Measurements from ENCODE around the gene C2CD2. TPM values are rescaled to one million over a fixed set of nuclear protein-coding genes. Genes with fewer than 3 reads are reported as not detected.
A peak's percentile ranks its signal among the peaks of the same experiment; 100 is the strongest.

Gene C2CD2
- total and polyA plus RNA-seq, 2 donors (not counting 3 experiments of a cell fraction or from before 2014, with no cell fraction given): 32.6 to 41.2 TPM

GRCh38 chr21:41933313-41934079 lies 20.3 kb downstream of the C2CD2 start:
- FAIRE-seq: peak; percentile 91
- dilution Hi-C loops (cut with MboI; ENCODE audit: extremely low pct_ligation_motif_present, low sequenced_read_pairs) (no loop called here), intact Hi-C loops (cut with micrococcal nuclease) (loop anchor here (1.0 to 5.0 kb wide), 2 partner anchors 56 to 174 kb away; partner anchors contain the start of gene PRDM15)
- no peaks in the 10 kb centered on the region for H4K20me1 ChIP-seq (replicated peaks; ENCODE audit: control insufficient read depth, extremely low read depth, insufficient read depth, low read length)
- H3K27me3 ChIP-seq (ENCODE audit: control insufficient read depth in 2 of 2, insufficient read depth in 2 of 2, low read length in 2 of 2): no peaks in the 10 kb centered on the region
- no TSS peak for BruUV-seq (replicated peaks)
- H3K9ac ChIP-seq (replicated peaks; ENCODE audit: extremely low read depth, insufficient read depth, low read length): peak overlapping the region; percentile 48
- H3K9me3 ChIP-seq (replicated peaks; ENCODE audit: control insufficient read depth, insufficient read depth, low read length): no peaks in the 10 kb centered on the region
- ChIA-PET POLR2A (interaction anchor here (1.2 kb wide), 1 partner anchor 85 kb away, joined by 3 read pairs; no protein-coding TSS in a partner anchor), CTCF (interaction anchor here (0.6 to 5.1 kb wide), 31 partner anchors 10 to 650 kb away, joined by 3 to 93 read pairs (median 5); partner anchors contain the start of genes UMODL1 and ZBTB21)
- TF ChIP-seq GATA2 (IDR thresholded peaks at IDR 0.05; ENCODE audit: insufficient read depth, insufficient read length, low read depth, low read length) (no peak), POLR2AphosphoS5 (IDR thresholded peaks at IDR 0.05; ENCODE audit: insufficient read depth, low read depth, low read length) (no peak), CTCF (IDR thresholded peaks at IDR 0.05; ENCODE audit: extremely low read depth in 1 of 2, insufficient read depth in 1 of 2, low read depth in 1 of 2, low read length in 2 of 2) (peak; percentile 38 to 44), JUN (IDR thresholded peaks at IDR 0.05; ENCODE audit: borderline replicate concordance, insufficient read depth, insufficient read length, low read depth) (no peak), EZH2 (IDR thresholded peaks at IDR 0.05; ENCODE audit: borderline replicate concordance, low read depth, low read length, severe bottlenecking) (no peak), MYC (IDR thresholded peaks at IDR 0.05; ENCODE audit: low read depth, low read length) (no peak), FOS (IDR thresholded peaks at IDR 0.05; ENCODE audit: borderline replicate concordance, insufficient read depth, low read length) (no peak)
- peak; percentile 78 for DNase-seq (ENCODE audit: low read depth, low spot score)
- peaks cover 15% of the 10 kb centered on the region for H3K79me2 ChIP-seq (ENCODE audit: control insufficient read depth, insufficient read depth, low read length)
- no peaks in the 10 kb centered on the region for H3K36me3 ChIP-seq (ENCODE audit: control insufficient read depth in 2 of 2, extremely low read depth in 1 of 2, insufficient read depth in 2 of 2, low read length in 2 of 2)
- H3K4me1 ChIP-seq (ENCODE audit: control insufficient read depth, extremely low read depth, insufficient read depth, low read length): peaks cover 26% of the 10 kb centered on the region
- peak overlapping the region; percentile 84 for H2AFZ ChIP-seq (ENCODE audit: low read depth, low read length)
- H3K27ac ChIP-seq (ENCODE audit: insufficient read depth, low read depth, low read length): peak overlapping the region; percentile 80
- no peaks in the 10 kb centered on the region for H3K9me1 ChIP-seq (replicated peaks; ENCODE audit: control insufficient read depth, extremely low read depth, insufficient read depth, low read length)
- peak overlapping the region in 2 of 3 experiments; percentile 15 to 49 for H3K4me3 ChIP-seq (replicated peaks in 1 of 3; ENCODE audit: insufficient read depth in 1 of 3, low read depth in 1 of 3, low read length in 3 of 3)
- peak overlapping the region; percentile 77 for H3K4me2 ChIP-seq (ENCODE audit: insufficient read depth, low read length)

Data from endothelial cell of umbilical vein (primary cell).